WI38 (cell line): Measurements from ENCODE around the gene DGUOK.

ENCODE experiments used
- H3K4me3 ChIP-seq: 2 replicates; pipeline ENCODE4 v1.5.1; 2011; ENCODE audit warnings: low read depth, mild to moderate bottlenecking, control low read depth, low read length
- CTCF ChIP-seq: IDR thresholded peaks from 2 replicates; pipeline ENCODE4 v1.5.1; 2012; ENCODE audit warnings: low read depth, mild to moderate bottlenecking, control low read depth, low read length

The DGUOK gene

GRCh38 chr2:73925853-73926492 lies 707 bp upstream of the DGUOK start:
- peak overlapping the region; percentile 80 for H3K4me3 ChIP-seq
- TF ChIP-seq CTCF, result no peak

DNA sequence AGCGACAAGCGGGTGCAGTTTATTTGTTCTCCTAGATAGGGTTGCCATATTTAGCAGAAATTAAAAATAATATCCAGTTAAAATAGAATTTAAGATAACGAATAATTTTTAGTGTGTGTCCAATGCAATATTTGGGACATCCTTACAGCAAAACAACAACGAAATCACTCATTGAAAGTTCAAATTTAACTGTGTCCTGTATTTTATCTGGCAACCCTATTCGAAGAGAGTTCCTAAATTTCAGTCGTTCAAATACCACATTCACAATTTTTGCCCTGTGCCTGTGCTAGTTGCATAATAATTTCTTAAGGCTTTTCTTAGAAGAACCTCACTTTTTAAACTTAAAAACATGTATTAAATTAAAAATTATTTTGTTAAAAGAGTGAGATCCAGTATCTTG lies 664 bp downstream of the DGUOK start:
- TF ChIP-seq CTCF, result no peak
- H3K4me3 ChIP-seq, result peak overlapping the region; percentile 80

DNA sequence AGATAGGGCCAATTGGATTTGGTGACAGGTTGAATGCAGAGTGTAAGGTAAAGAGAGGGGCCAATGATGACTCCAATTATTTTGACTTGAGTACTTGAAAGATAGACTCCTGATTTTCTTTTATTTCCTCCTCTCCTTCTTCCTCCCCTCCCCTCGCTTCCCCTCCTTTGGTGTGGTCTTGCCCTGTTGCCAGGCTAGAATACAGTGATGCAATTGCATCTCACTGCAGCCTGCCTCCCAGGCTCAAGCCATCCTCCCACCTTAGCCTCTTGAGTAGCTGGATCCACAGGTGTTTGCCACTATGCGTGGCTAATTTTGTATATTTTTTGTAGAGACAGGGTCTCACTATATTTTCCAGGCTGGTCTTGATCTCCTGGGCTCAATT lies 2.3 kb downstream of the DGUOK start:
- TF ChIP-seq CTCF, result no peak

GRCh38 chr2:73930386-73930785 lies 3.7 kb downstream of the DGUOK start:
- no peak overlapping the region for H3K4me3 ChIP-seq
- no peak for TF ChIP-seq CTCF

More for the DNA sequence above, 2.3 kb downstream of the DGUOK start:
- no peak overlapping the region for H3K4me3 ChIP-seq

GRCh38 chr2:73931531-73932500 lies 5.1 kb downstream of the DGUOK start:
- TF ChIP-seq CTCF, result no peak

DNA sequence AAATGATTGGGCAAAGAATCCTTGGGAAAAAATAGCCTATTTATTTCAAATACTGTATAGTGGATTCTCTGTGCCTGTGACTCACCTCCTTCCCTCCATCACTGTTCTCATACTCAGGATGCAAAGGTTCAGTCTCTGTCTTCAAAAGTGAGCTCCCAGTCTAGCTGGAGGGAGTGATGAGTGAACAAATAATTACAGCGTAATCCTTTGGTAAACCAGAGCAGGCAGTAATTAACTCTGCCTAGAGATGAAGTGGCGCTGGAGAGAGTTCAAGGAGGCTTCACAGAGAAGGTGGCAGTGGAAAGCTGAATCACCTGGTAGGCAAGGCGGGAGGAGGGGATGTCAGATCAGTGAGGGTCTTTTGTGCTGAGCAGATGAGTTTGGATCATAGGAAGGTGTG lies 6.5 kb downstream of the DGUOK start:
- no peak overlapping the region for H3K4me3 ChIP-seq

More at GRCh38 chr2:73931531-73932500, 5.1 kb downstream of the DGUOK start:
- no peak overlapping the region for H3K4me3 ChIP-seq

More for the DNA sequence above, 6.5 kb downstream of the DGUOK start:
- TF ChIP-seq CTCF, result no peak
